MM.1S (cell line): ENCODE measurements around the gene KIR2DL4.

Source experiments
- EZH2 ChIP-seq: fragments of 300-600 bp; sonication (generic); optimal IDR thresholded peaks from 2 replicates; pipeline ENCODE3; 2017; ENCODE audit warnings: low read depth, mild to moderate bottlenecking, antibody characterized with exemption, low read length, mixed read lengths
- EZH2phosphoT487 ChIP-seq: fragments of 300-600 bp; sonication (generic); IDR thresholded peaks from 2 replicates; pipeline ENCODE4 v1.6.1; 2018; ENCODE audit warnings: antibody characterized with exemption, low read length
- TF ChIP-seq, protein P1 (sequence below): fragments of 300-600 bp; sonication (generic); IDR thresholded peaks from 2 replicates; pipeline ENCODE4 v1.5.1; 2016; ENCODE audit warnings: antibody characterized with exemption, low read length, mixed read lengths

DNA sequence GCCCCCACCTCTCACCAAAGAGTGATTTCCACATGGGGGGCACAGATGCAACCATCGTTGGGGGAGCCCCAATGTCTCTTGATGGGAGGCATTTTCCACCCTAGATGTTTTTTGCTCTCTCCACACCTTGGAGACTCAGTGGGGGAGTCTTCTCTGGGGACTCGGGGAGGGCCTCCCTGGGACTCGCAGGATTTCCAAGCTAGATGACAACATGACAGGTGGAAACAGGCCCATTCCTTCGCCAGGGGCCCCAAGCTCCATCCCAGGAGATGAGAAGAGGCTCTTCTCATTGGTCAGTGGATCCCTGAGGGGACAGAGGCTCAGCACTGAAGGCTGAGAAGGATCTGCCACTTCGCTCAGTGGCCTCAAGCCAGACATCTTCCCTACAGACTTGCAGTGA, 12.7 kb upstream of the KIR2DL4 start:
- TF ChIP-seq, protein P1, sequence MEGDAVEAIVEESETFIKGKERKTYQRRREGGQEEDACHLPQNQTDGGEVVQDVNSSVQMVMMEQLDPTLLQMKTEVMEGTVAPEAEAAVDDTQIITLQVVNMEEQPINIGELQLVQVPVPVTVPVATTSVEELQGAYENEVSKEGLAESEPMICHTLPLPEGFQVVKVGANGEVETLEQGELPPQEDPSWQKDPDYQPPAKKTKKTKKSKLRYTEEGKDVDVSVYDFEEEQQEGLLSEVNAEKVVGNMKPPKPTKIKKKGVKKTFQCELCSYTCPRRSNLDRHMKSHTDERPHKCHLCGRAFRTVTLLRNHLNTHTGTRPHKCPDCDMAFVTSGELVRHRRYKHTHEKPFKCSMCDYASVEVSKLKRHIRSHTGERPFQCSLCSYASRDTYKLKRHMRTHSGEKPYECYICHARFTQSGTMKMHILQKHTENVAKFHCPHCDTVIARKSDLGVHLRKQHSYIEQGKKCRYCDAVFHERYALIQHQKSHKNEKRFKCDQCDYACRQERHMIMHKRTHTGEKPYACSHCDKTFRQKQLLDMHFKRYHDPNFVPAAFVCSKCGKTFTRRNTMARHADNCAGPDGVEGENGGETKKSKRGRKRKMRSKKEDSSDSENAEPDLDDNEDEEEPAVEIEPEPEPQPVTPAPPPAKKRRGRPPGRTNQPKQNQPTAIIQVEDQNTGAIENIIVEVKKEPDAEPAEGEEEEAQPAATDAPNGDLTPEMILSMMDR = no peak
- TF ChIP-seq EZH2 = no peak
- no peak for TF ChIP-seq EZH2phosphoT487
